PC-3 (cell line): Measurements from ENCODE around the gene KCNJ12.

Experiments
- EZH2phosphoT487 ChIP-seq: fragments of 300-600 bp; sonication (generic); IDR thresholded peaks from 2 replicates; pipeline ENCODE4 v1.6.1; 2018; ENCODE audit warnings: mild to moderate bottlenecking, antibody characterized with exemption, low read length, borderline replicate concordance
- TF ChIP-seq, protein P1 (sequence below): fragments of 300-600 bp; sonication (generic); conservative IDR thresholded peaks from 2 replicates; pipeline ENCODE4 v1.5.1; 2017; ENCODE audit warnings: antibody characterized with exemption, low read depth, mild to moderate bottlenecking, low read length

DNA sequence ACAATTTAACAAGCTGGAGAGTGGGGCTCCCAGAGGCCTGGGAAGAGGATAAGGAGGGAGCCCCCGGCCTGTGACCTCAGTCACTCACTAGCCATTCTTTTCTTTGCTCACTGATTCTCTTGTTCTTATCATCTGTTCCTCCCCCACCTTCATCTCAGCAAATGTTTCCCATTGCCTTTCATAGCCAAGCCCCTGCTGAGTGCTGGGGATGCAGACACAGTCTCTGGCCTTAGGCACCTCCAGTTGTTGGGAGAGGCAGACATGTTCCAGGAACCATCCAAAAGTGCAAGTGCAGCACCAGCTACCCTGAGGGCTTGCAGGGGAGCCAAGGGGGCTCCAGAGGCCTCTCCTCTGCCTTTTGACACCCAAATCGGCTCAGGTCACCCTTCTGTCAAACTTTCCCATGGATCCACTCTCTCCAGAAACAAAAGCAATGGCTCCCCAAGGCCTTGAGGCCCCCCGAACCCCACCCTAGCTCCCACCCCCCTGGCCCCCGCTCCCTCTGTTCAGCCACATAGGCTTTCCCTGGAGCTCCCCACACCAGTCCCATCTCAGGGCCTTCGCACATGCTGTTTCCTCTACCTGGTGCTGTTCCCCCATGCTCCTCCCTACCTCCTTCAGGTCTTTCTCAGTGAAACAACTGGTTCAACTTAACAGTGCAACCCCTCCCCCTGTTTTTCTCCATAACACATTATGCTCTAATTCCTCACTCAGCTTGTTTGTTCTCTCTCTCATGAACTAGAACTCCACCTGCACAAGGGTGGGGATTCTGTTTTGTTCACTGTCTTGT, 14.9 kb upstream of the KCNJ12 start:
- TF ChIP-seq, protein P1, sequence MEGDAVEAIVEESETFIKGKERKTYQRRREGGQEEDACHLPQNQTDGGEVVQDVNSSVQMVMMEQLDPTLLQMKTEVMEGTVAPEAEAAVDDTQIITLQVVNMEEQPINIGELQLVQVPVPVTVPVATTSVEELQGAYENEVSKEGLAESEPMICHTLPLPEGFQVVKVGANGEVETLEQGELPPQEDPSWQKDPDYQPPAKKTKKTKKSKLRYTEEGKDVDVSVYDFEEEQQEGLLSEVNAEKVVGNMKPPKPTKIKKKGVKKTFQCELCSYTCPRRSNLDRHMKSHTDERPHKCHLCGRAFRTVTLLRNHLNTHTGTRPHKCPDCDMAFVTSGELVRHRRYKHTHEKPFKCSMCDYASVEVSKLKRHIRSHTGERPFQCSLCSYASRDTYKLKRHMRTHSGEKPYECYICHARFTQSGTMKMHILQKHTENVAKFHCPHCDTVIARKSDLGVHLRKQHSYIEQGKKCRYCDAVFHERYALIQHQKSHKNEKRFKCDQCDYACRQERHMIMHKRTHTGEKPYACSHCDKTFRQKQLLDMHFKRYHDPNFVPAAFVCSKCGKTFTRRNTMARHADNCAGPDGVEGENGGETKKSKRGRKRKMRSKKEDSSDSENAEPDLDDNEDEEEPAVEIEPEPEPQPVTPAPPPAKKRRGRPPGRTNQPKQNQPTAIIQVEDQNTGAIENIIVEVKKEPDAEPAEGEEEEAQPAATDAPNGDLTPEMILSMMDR = no peak
- no peak for TF ChIP-seq EZH2phosphoT487
